Astrocyte (in vitro differentiated cells and primary cell): ENCODE results near the gene NTSR1. TPM values are rescaled to one million over a fixed set of nuclear protein-coding genes. Genes with fewer than 3 reads are reported as not detected.

Source experiments
- DNase-seq: peaks from one replicate; pipeline ENCODE4 v3.0.0-alpha.2; 2010; ENCODE audit warnings: low read depth
- FAIRE-seq: peaks from 2 replicates; lab custom pipeline; 2011; peaks lifted over from hg19 to GRCh38; lab: Jason Lieb, UNC
- H2AFZ ChIP-seq: 2 replicates; pipeline ENCODE4 v1.6.0; 2012; ENCODE audit warnings: low read depth, low read length, inconsistent platforms
- H3K27ac ChIP-seq: 2 replicates; pipeline ENCODE4 v1.5.1; 2011; ENCODE audit warnings: low read depth, low read length, inconsistent platforms
- H3K27me3 ChIP-seq: 2 replicates; pipeline ENCODE4 v1.6.0; 2011; ENCODE audit warnings: low read length, inconsistent platforms; ENCODE audit not compliant: insufficient read depth
- H3K36me3 ChIP-seq: 2 replicates; pipeline ENCODE4 v1.5.1; 2011; ENCODE audit warnings: low read length, inconsistent platforms; ENCODE audit not compliant: insufficient read depth
- H3K4me1 ChIP-seq: 2 replicates; pipeline ENCODE4 v1.5.1; 2011; ENCODE audit warnings: low read length, inconsistent platforms; ENCODE audit not compliant: insufficient read depth
- H3K4me2 ChIP-seq: 2 replicates; pipeline ENCODE4 v1.6.0; 2012; ENCODE audit warnings: low read length, inconsistent platforms
- H3K4me3 ChIP-seq: 2 replicates; pipeline ENCODE4 v1.5.1; 2011; ENCODE audit warnings: low read depth, mild to moderate bottlenecking, low read length, inconsistent platforms; ENCODE audit not compliant: insufficient read depth
- H3K79me2 ChIP-seq: 2 replicates; pipeline ENCODE4 v1.6.0; 2012; ENCODE audit warnings: mild to moderate bottlenecking, low read length, inconsistent platforms; ENCODE audit not compliant: insufficient read depth
- H3K9ac ChIP-seq: 2 replicates; pipeline ENCODE4 v1.6.0; 2012; ENCODE audit warnings: mild to moderate bottlenecking, low read length, inconsistent platforms
- H3K9me3 ChIP-seq: 2 replicates; pipeline ENCODE4 v1.5.1; 2012; ENCODE audit warnings: low read depth, mild to moderate bottlenecking, low read length, inconsistent platforms; ENCODE audit not compliant: insufficient read depth
- H4K20me1 ChIP-seq: 2 replicates; pipeline ENCODE4 v1.6.0; 2012; ENCODE audit warnings: low read length, inconsistent platforms; ENCODE audit not compliant: insufficient read depth
- H3K27ac Mint-ChIP-seq: one replicate; pipeline ENCODE4 v1.8.0; 2021; ENCODE audit warnings: mild to moderate bottlenecking, mixed read lengths; ENCODE audit not compliant: unreplicated experiment
- H3K27me3 Mint-ChIP-seq: one replicate; pipeline ENCODE4 v1.8.0; 2021; ENCODE audit warnings: low read depth, mixed read lengths; ENCODE audit not compliant: unreplicated experiment
- H3K36me3 Mint-ChIP-seq: one replicate; pipeline ENCODE4 v1.8.0; 2021; ENCODE audit warnings: low read depth, mixed read lengths; ENCODE audit not compliant: unreplicated experiment
- H3K4me1 Mint-ChIP-seq: one replicate; pipeline ENCODE4 v1.8.0; 2021; ENCODE audit warnings: low read depth, mixed read lengths; ENCODE audit not compliant: unreplicated experiment
- H3K4me3 Mint-ChIP-seq: one replicate; pipeline ENCODE4 v1.8.0; 2021; ENCODE audit warnings: mild to moderate bottlenecking, moderate library complexity, mixed read lengths; ENCODE audit not compliant: unreplicated experiment
- H3K9me3 Mint-ChIP-seq: one replicate; pipeline ENCODE4 v1.8.0; 2021; ENCODE audit warnings: mild to moderate bottlenecking, mixed read lengths; ENCODE audit not compliant: unreplicated experiment
- CTCF ChIP-seq: IDR thresholded peaks from 2 replicates; pipeline ENCODE4 v1.5.1; 2011; ENCODE audit warnings: low read depth, mild to moderate bottlenecking, inconsistent platforms, low read length, moderate library complexity; ENCODE audit not compliant: insufficient read depth
- EZH2 ChIP-seq: IDR thresholded peaks from 2 replicates; pipeline ENCODE4 v1.6.1; 2012; ENCODE audit warnings: mild to moderate bottlenecking, low read length, inconsistent platforms; ENCODE audit not compliant: insufficient read depth
- total RNA-seq: library from RNA; stranded (reverse); gene quantifications from 2 replicates; pipeline ENCODE4 v1.2.1, GENCODE V29; 2021

The NTSR1 gene
- total RNA-seq, 1 donor from 2014 or later = 0.16 TPM

- Mint-ChIP-seq H3K36me3 (peaks cover 5% of the 10 kb centered on the region), H3K9me3 (peaks cover 5% of the 10 kb centered on the region), H3K27ac (no peak overlapping the region), H3K4me1 (peaks cover 4% of the 10 kb centered on the region), H3K27me3 (peaks cover 26% of the 10 kb centered on the region), H3K4me3 (no peak overlapping the region)
- Histone ChIP-seq H3K79me2 (no peaks in the 10 kb centered on the region), H3K27me3 (peaks cover 8% of the 10 kb centered on the region), H3K27ac (no peak overlapping the region), H3K4me3 (no peak overlapping the region), H2AFZ (no peak overlapping the region), H3K9ac (no peak overlapping the region), H3K4me1 (peaks cover 3% of the 10 kb centered on the region), H3K36me3 (no peaks in the 10 kb centered on the region), H3K9me3 (no peaks in the 10 kb centered on the region), H4K20me1 (no peaks in the 10 kb centered on the region), H3K4me2 (no peak overlapping the region)
- TF ChIP-seq EZH2 (no peak), CTCF (no peak)
- DNase-seq (no peak), FAIRE-seq (no peak)
Observed at GRCh38 chr20:62749851-62750445, 41.3 kb downstream of the NTSR1 start.

GRCh38 chr20:62751551-62752150, 43.0 kb downstream of the NTSR1 start:
- Mint-ChIP-seq H3K27ac (no peak overlapping the region), H3K27me3 (peaks cover 17% of the 10 kb centered on the region), H3K4me3 (no peak overlapping the region), H3K4me1 (no peaks in the 10 kb centered on the region), H3K9me3 (peaks cover 3% of the 10 kb centered on the region), H3K36me3 (peaks cover 3% of the 10 kb centered on the region)
- Histone ChIP-seq H3K4me1 (peaks cover 3% of the 10 kb centered on the region), H3K9ac (no peak overlapping the region), H3K27ac (no peak overlapping the region), H3K27me3 (peaks cover 8% of the 10 kb centered on the region), H3K79me2 (no peaks in the 10 kb centered on the region), H2AFZ (no peak overlapping the region), H4K20me1 (no peaks in the 10 kb centered on the region), H3K4me3 (no peak overlapping the region), H3K9me3 (no peaks in the 10 kb centered on the region), H3K36me3 (no peaks in the 10 kb centered on the region), H3K4me2 (no peak overlapping the region)
- no peak for FAIRE-seq
- no peak for TF ChIP-seq EZH2
- DNase-seq = no peak

- Mint-ChIP-seq H3K36me3 (peaks cover 3% of the 10 kb centered on the region), H3K9me3 (peaks cover 3% of the 10 kb centered on the region), H3K4me1 (no peaks in the 10 kb centered on the region), H3K4me3 (no peak overlapping the region), H3K27me3 (peaks cover 18% of the 10 kb centered on the region), H3K27ac (no peak overlapping the region)
- TF ChIP-seq EZH2 (no peak), CTCF (no peak)
- Histone ChIP-seq H3K36me3 (no peaks in the 10 kb centered on the region), H2AFZ (peak overlapping the region; percentile 63), H3K27ac (no peak overlapping the region), H3K79me2 (no peaks in the 10 kb centered on the region), H3K9me3 (no peaks in the 10 kb centered on the region), H4K20me1 (no peaks in the 10 kb centered on the region), H3K9ac (no peak overlapping the region), H3K4me2 (peak overlapping the region; percentile 54), H3K27me3 (peaks cover 8% of the 10 kb centered on the region), H3K4me1 (peaks cover 3% of the 10 kb centered on the region), H3K4me3 (no peak overlapping the region)
- FAIRE-seq (no peak), DNase-seq (no peak)
Observed at GRCh38 chr20:62752181-62752670, 43.6 kb downstream of the NTSR1 start.
